ENCODE data around the gene CORIN. TPM values are rescaled to one million over a fixed set of nuclear protein-coding genes. Genes with fewer than 3 reads are reported as not detected.

Gene CORIN
- total RNA-seq, 6 donors from 2014 or later: 0.55 to 9.4 (median 2.4) TPM

DNA sequence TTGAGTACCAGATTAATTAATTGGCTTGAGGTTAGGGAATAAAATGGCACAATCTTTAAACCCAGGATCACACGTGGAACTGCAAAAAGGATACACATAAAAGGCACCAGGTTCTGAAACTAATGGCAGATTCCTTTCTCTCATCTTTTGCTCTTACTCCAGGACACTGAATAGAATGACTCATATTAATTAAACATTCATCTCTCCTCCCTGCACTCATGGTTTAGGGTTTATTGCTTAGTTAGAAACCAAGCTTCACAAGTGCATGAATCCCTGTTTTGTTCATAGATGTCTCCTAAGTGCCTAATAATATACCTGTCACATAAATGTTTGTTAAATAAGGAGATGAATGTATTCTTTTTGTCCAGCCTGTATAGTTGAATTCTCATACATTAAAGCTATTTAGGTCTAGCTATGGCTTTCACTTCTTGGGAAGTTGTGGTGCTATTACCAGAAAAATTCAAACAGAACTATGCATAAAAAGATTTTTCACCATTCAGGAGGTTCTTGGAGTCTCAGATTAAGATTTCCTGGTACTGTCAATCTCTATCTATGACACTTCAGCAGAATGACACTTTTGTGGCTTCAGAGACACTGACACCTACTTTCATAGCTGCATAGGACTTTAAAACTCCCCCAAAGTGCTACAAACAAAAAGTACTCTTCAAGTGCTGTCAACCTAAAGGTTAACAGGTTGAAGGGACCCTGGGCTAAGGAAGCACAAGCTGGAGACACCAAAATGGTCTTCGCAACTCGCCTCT is 7.4 kb downstream of the CORIN start:
- ATAC-seq (ENCODE audit: low FRiP score in 2 of 2): no peak
- WGBS, 2 donors: 83 to 89% methylated on average over 3 of the region's 3 CpGs

DNA sequence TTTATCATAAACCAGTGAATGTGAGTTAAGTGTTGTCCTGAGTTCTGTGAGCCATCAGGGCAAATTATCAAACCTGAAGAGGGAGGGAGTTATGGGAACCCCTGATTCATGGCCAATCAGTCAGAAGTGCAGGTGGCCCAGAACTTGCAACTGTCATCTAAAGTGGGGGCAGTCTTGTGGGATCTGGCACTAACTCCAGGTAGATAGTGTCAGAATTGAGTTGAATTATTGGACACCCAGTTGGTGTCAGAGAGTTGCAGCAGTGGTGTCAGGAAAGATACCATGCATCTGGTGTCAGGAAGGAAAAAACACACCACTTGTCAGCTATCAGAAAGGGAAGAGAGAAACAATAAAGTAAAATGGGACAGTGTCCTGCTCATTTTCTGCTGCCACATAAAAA is 8.4 kb downstream of the CORIN start:
- ATAC-seq (ENCODE audit: low FRiP score in 2 of 2) (no peak), DNase-seq (no peak)
- Histone ChIP-seq H3K9me3 (no peaks in the 10 kb centered on the region), H3K36me3 (no peaks in the 10 kb centered on the region), H3K4me1 (no peaks in the 10 kb centered on the region), H3K4me3 (no peak overlapping the region), H3K27me3 (no peaks in the 10 kb centered on the region), H3K27ac (no peak overlapping the region)
- TF ChIP-seq POLR2AphosphoS5 (IDR thresholded peaks at IDR 0.05): no peak
- no peak for TF ChIP-seq POLR2A (IDR thresholded peaks at IDR 0.05)
- TF ChIP-seq, protein P1, sequence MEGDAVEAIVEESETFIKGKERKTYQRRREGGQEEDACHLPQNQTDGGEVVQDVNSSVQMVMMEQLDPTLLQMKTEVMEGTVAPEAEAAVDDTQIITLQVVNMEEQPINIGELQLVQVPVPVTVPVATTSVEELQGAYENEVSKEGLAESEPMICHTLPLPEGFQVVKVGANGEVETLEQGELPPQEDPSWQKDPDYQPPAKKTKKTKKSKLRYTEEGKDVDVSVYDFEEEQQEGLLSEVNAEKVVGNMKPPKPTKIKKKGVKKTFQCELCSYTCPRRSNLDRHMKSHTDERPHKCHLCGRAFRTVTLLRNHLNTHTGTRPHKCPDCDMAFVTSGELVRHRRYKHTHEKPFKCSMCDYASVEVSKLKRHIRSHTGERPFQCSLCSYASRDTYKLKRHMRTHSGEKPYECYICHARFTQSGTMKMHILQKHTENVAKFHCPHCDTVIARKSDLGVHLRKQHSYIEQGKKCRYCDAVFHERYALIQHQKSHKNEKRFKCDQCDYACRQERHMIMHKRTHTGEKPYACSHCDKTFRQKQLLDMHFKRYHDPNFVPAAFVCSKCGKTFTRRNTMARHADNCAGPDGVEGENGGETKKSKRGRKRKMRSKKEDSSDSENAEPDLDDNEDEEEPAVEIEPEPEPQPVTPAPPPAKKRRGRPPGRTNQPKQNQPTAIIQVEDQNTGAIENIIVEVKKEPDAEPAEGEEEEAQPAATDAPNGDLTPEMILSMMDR (IDR thresholded peaks at IDR 0.05): no peak
- no peak for TF ChIP-seq EP300 (IDR thresholded peaks at IDR 0.05)

More for the DNA sequence above, 7.4 kb downstream of the CORIN start:
- H3K4me1 ChIP-seq: peaks cover 0 to 2% (median under 1%) of the 10 kb centered on the region in 4 donors
- H3K27me3 ChIP-seq: no peaks in the 10 kb centered on the region
- no peaks in the 10 kb centered on the region for H3K36me3 ChIP-seq
- no peak overlapping the region for H3K27ac ChIP-seq
- TF ChIP-seq, protein P1 (IDR thresholded peaks at IDR 0.05): no peak
- TF ChIP-seq POLR2AphosphoS5 (IDR thresholded peaks at IDR 0.05) (no peak), POLR2A (IDR thresholded peaks at IDR 0.05) (no peak), EP300 (IDR thresholded peaks at IDR 0.05) (no peak)
- DNase-seq: no peak
- no peaks in the 10 kb centered on the region for H3K9me3 ChIP-seq
- H3K4me3 ChIP-seq: no peak overlapping the region

DNA sequence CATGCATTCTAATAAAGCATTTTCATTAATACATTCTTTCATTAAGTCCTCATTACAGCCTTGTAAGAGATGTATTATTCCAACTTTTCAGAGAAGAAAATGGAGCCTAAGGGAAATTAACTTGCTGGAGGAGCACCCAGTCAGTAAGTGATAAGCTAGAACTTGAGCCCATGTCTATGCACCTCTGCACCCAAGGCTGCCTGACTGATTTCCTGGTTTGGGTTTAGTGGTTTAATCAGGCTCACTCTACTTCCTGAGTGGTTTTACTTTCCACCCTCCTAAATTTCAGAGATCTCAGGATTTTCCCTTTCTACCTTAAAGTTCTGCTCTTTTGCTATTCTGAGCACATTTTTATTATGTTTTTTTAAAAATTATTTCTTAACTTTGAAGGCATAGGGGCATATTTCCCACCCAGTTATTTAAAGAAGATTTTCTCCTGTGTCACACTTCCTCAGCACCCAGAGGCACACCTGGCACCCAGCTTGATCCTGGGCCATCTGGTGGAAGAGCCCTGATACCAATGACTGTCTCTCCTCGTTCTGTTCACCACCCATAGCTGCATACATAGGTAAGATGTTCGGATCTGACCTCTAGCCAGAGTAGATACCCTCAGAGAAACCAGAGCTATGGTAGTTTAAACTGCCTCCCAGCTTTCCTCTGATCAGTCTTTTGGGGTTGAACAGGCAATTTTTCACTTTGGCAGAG is 10.4 kb downstream of the CORIN start:
- no peak for TF ChIP-seq EP300 (IDR thresholded peaks at IDR 0.05)
- no peak for TF ChIP-seq POLR2A (IDR thresholded peaks at IDR 0.05)
- TF ChIP-seq POLR2AphosphoS5 (IDR thresholded peaks at IDR 0.05): no peak
- TF ChIP-seq, protein P1 (IDR thresholded peaks at IDR 0.05): no peak
- WGBS, 2 donors: 67 to 88% methylated on average over 2 of the region's 2 CpGs

DNA sequence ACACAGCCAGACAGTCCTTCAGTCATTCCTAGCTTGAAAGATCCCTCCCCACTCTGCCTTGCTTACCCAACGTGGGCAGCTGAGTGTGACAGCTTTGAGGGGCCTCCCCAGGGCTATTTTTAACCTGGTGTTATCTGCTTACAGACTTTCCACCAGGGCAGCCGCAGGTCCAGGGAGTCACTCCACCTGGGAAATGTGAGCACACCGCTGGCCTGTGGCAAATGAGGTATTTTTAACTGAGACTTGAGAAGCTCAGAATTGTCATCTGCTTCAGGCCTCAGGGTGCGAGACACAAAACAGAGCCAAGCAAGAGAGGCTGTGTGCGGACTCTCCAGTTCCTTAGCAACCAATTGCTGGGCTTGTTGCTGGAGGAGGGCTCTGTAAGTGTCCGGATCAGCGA is 13.0 kb downstream of the CORIN start:
- WGBS, 2 donors: 55 to 74% methylated on average over 3 to 7 of the region's 7 CpGs
- Histone ChIP-seq H3K4me3 (no peak overlapping the region), H3K27me3 (no peaks in the 10 kb centered on the region), H3K4me1 (peaks cover 0 to 4% (median 0%) of the 10 kb centered on the region in 4 donors), H3K9me3 (no peaks in the 10 kb centered on the region), H3K36me3 (no peaks in the 10 kb centered on the region), H3K27ac (no peak overlapping the region)
- TF ChIP-seq, protein P1 (IDR thresholded peaks at IDR 0.05): no peak
- TF ChIP-seq POLR2A (IDR thresholded peaks at IDR 0.05) (no peak), POLR2AphosphoS5 (IDR thresholded peaks at IDR 0.05) (no peak), EP300 (IDR thresholded peaks at IDR 0.05) (no peak)
- no peak for ATAC-seq (ENCODE audit: low FRiP score in 2 of 2)
- no peak for DNase-seq

More for the DNA sequence above, 10.4 kb downstream of the CORIN start:
- Histone ChIP-seq H3K4me3 (no peak overlapping the region), H3K9me3 (no peaks in the 10 kb centered on the region), H3K27me3 (no peaks in the 10 kb centered on the region), H3K36me3 (no peaks in the 10 kb centered on the region), H3K27ac (no peak overlapping the region), H3K4me1 (no peaks in the 10 kb centered on the region)
- no peak for ATAC-seq (ENCODE audit: low FRiP score in 2 of 2)
- no peak for DNase-seq

All from upper lobe of left lung (tissue), 6 donors.